HG03095 (cell line): ENCODE data around the gene GNG13.

Experiments used
- ATAC-seq: cut with Tn5 transposase; IDR thresholded peaks from one replicate; pipeline ENCODE4 v1.9.1; 2021; ENCODE audit warnings: moderate library complexity; ENCODE audit not compliant: unreplicated experiment

GNG13 gene

GRCh38 chr16:795580-796229, 4.8 kb downstream of the GNG13 start:
- no peak for ATAC-seq

GRCh38 chr16:794853-795466, 5.6 kb downstream of the GNG13 start:
- ATAC-seq = no peak

- ATAC-seq = no peak
Measured at GRCh38 chr16:794091-794822, 6.3 kb downstream of the GNG13 start.

GRCh38 chr16:793414-793813, 7.1 kb downstream of the GNG13 start:
- no peak for ATAC-seq

- ATAC-seq = no peak
Measured at GRCh38 chr16:792221-792995, 8.1 kb downstream of the GNG13 start.

GRCh38 chr16:791131-791530, 9.4 kb downstream of the GNG13 start:
- ATAC-seq = no peak

GRCh38 chr16:790086-790485, 10.4 kb downstream of the GNG13 start:
- ATAC-seq = no peak

- no peak for ATAC-seq
Measured at GRCh38 chr16:789191-789850, 11.2 kb downstream of the GNG13 start.

- peak; percentile 55 for ATAC-seq
Measured at GRCh38 chr16:788399-789126, 12.0 kb downstream of the GNG13 start, which contains the start of gene CHTF18. TSS of gene CHTF18 (plus strand) at chr16:788620. CDS start at chr16:788685, 65 bp downstream.

GRCh38 chr16:787978-788398, 12.5 kb downstream of the GNG13 start, which contains the start of gene RPUSD1:
TSS of gene RPUSD1 (minus strand) at chr16:788381. CDS start at chr16:787737, 644 bp downstream.
- ATAC-seq = peak; percentile 12

- ATAC-seq = no peak
Measured at GRCh38 chr16:787321-787966, 13.1 kb downstream of the GNG13 start.

GRCh38 chr16:785563-786535, 14.7 kb downstream of the GNG13 start:
- ATAC-seq = no peak

GRCh38 chr16:784431-784830, 16.1 kb downstream of the GNG13 start:
- no peak for ATAC-seq

- no peak for ATAC-seq
Measured at GRCh38 chr16:783404-784161, 17.0 kb downstream of the GNG13 start.

- ATAC-seq = no peak
Measured at GRCh38 chr16:782766-783403, 17.6 kb downstream of the GNG13 start.

GRCh38 chr16:782258-782657, 18.3 kb downstream of the GNG13 start:
- ATAC-seq = no peak
